IMR-90 (cell line): ENCODE measurements around the gene PRMT2. TPM values are rescaled to one million over a fixed set of nuclear protein-coding genes. Genes with fewer than 3 reads are reported as not detected.
A peak's percentile ranks its signal among the peaks of the same experiment; 100 is the strongest.
"Not testable (repeated sequence)": the region's sequence is repeated elsewhere in the genome, so short reads cannot be mapped to it uniquely, and the experiment has no call there.

Experiments used
- ATAC-seq: fragments of 200-7000 bp; cut with Tn5 transposase; 2 replicates; pipeline ENCODE4 v1.9.1; 2020; ENCODE audit warnings: low read depth, mild to moderate bottlenecking, moderate library complexity
- BruUV-seq: library from RNA; stranded (reverse); fragments of 400-500 nt; replicated peaks from 2 replicates; lab custom pipeline; 2021; lab: Mats Ljungman, UMichigan
- CTCF ChIA-PET: fragments of 300-600 bp; formaldehyde crosslinking; extraction: SDS; loops from one replicate; lab custom pipeline; 2021; ENCODE audit warnings: antibody characterized with exemption; lab: Yijun Ruan, JAX
- POLR2A ChIA-PET: fragments of 300-600 bp; sonication (Branson Sonifier 250); formaldehyde crosslinking; loops from one replicate; lab custom pipeline; 2022; ENCODE audit warnings: antibody characterized with exemption; ENCODE audit not compliant: unreplicated experiment; lab: Charles Lee
- DNase-seq: peaks from one replicate; pipeline ENCODE4 v3.0.0; 2013
- H2AFZ ChIP-seq: replicated peaks from 2 replicates; pipeline ENCODE3; 2013; ENCODE audit warnings: low read length, mild to moderate bottlenecking; ENCODE audit not compliant: poor library complexity
- H2AK5ac ChIP-seq: 2 replicates; pipeline ENCODE4 v1.6.1; 2013; ENCODE audit warnings: low read depth, low read length, inconsistent platforms
- H2AK9ac ChIP-seq: replicated peaks from 2 replicates; pipeline ENCODE3; 2013; ENCODE audit warnings: mild to moderate bottlenecking, low read depth, low read length, moderate library complexity; ENCODE audit not compliant: poor library complexity
- H2BK120ac ChIP-seq: 2 replicates; pipeline ENCODE4 v1.6.1; 2013; ENCODE audit warnings: low read depth, low read length, inconsistent platforms
- H2BK15ac ChIP-seq: 3 replicates; pipeline ENCODE4 v1.6.1; 2013; ENCODE audit warnings: low read depth, low read length, inconsistent platforms
- H2BK20ac ChIP-seq: 2 replicates; pipeline ENCODE4 v1.6.1; 2013; ENCODE audit warnings: low read depth, mild to moderate bottlenecking, inconsistent platforms, low read length, moderate library complexity
- H2BK5ac ChIP-seq: 2 replicates; pipeline ENCODE4 v1.6.1; 2013; ENCODE audit warnings: mild to moderate bottlenecking, low read depth, low read length, inconsistent platforms; ENCODE audit not compliant: poor library complexity, severe bottlenecking
- H3K14ac ChIP-seq: replicated peaks from 2 replicates; pipeline ENCODE4 v1.6.1; 2013; ENCODE audit warnings: low read depth, low read length, inconsistent platforms
- H3K18ac ChIP-seq: 2 replicates; pipeline ENCODE4 v1.6.1; 2013; ENCODE audit warnings: low read depth, low read length, control low read depth
- H3K23ac ChIP-seq: 2 replicates; pipeline ENCODE4 v1.6.1; 2013; ENCODE audit warnings: low read depth, low read length, inconsistent platforms
- H3K27ac ChIP-seq: 2 replicates; pipeline ENCODE4 v1.5.1; 2013; ENCODE audit warnings: mild to moderate bottlenecking, control low read depth, low read length; ENCODE audit not compliant: insufficient read depth
- H3K27me3 ChIP-seq: 2 replicates; pipeline ENCODE4 v1.6.1; 2013; ENCODE audit warnings: low read length; ENCODE audit not compliant: control insufficient read depth, insufficient read depth
- H3K36me3 ChIP-seq: 2 replicates; pipeline ENCODE4 v1.6.1; 2013; ENCODE audit warnings: low read length, mixed read lengths; ENCODE audit not compliant: control insufficient read depth, insufficient read depth
- H3K4ac ChIP-seq: 2 replicates; pipeline ENCODE4 v1.6.1; 2013; ENCODE audit warnings: low read depth, low read length, inconsistent platforms
- H3K4me1 ChIP-seq: 2 replicates; pipeline ENCODE4 v1.6.1; 2013; ENCODE audit warnings: low read length, mixed read lengths; ENCODE audit not compliant: control insufficient read depth, insufficient read depth
- H3K4me2 ChIP-seq: 2 replicates; pipeline ENCODE4 v1.6.1; 2013; ENCODE audit warnings: low read depth, mild to moderate bottlenecking, control low read depth, low read length, moderate library complexity
- H3K4me3 ChIP-seq: 2 replicates; pipeline ENCODE4 v1.5.1; 2013; ENCODE audit warnings: low read depth, mild to moderate bottlenecking, control low read depth, low read length, moderate library complexity; ENCODE audit not compliant: insufficient read depth
- H3K56ac ChIP-seq: 2 replicates; pipeline ENCODE4 v1.6.1; 2013; ENCODE audit warnings: low read length, inconsistent platforms; ENCODE audit not compliant: insufficient read depth; ENCODE audit errors: extremely low read depth
- H3K79me1 ChIP-seq, 2 experiments: 2 replicates each; pipeline ENCODE4 v1.6.1; 2013; ENCODE audit warnings: low read length in 2 of 2, inconsistent platforms in 1 of 2, low read depth in 1 of 2
- H3K9ac ChIP-seq: 2 replicates; pipeline ENCODE4 v1.6.1; 2013; ENCODE audit warnings: low read depth, low read length, control low read depth
- H3K9me1 ChIP-seq: 2 replicates; pipeline ENCODE4 v1.6.1; 2013; ENCODE audit warnings: low read length, inconsistent platforms; ENCODE audit not compliant: insufficient read depth
- H3K9me3 ChIP-seq: 2 replicates; pipeline ENCODE4 v1.6.1; 2013; ENCODE audit warnings: low read length; ENCODE audit not compliant: control insufficient read depth, insufficient read depth
- H4K20me1 ChIP-seq: 2 replicates; pipeline ENCODE4 v1.6.1; 2013; ENCODE audit warnings: low read length, inconsistent platforms; ENCODE audit not compliant: insufficient read depth
- H4K5ac ChIP-seq: 2 replicates; pipeline ENCODE4 v1.6.1; 2013; ENCODE audit warnings: mild to moderate bottlenecking, low read depth, low read length, control low read depth
- H4K8ac ChIP-seq, 2 experiments: 2 replicates each; pipeline ENCODE4 v1.6.1; 2013; ENCODE audit warnings: low read depth in 2 of 2, low read length in 2 of 2, control low read depth in 1 of 2, inconsistent platforms in 1 of 2
- H4K91ac ChIP-seq: 2 replicates; pipeline ENCODE4 v1.6.1; 2013; ENCODE audit warnings: low read depth, low read length, inconsistent platforms; ENCODE audit not compliant: insufficient read depth
- MAFK ChIP-seq: IDR thresholded peaks from 2 replicates; pipeline ENCODE4 v1.6.1; 2012; ENCODE audit warnings: low read depth, low read length, improper control_type of control experiment
- RFX5 ChIP-seq: IDR thresholded peaks from 2 replicates; pipeline ENCODE4 v1.8.0; 2012; ENCODE audit warnings: low read depth, mild to moderate bottlenecking, low read length, moderate library complexity
- WGBS, 2 experiments: methylation state at CpG; one replicate each; pipeline versions ENCODE4 v1.1.5 to v1.1.7; 2013; ENCODE audit warnings: missing lambda C conversion rate in 2 of 2; ENCODE audit not compliant: insufficient read length in 1 of 2; ENCODE audit errors: extremely low coverage in 2 of 2; 5-methylcytosine and 5-hydroxymethylcytosine counted together
- dilution Hi-C: fragments of 300-500 bp; cut with HindIII; formaldehyde crosslinking; loops from one replicate; pipeline ENCODE4 v1.14.3; 2018; ENCODE audit warnings: low sequenced_read_pairs; ENCODE audit not compliant: unreplicated experiment
- in situ Hi-C: fragments of 300-500 bp; cut with MboI; formaldehyde crosslinking; loops from 3 replicates; pipeline ENCODE4 v1.14.3; 2019; ENCODE audit warnings: low sequenced_read_pairs, inconsistent platforms, mixed read lengths
- intact Hi-C: fragments of 100-400 bp; cut with micrococcal nuclease; formaldehyde crosslinking; loops from 2 replicates; pipeline ENCODE4 v1.10.0; 2022
- polyA plus RNA-seq, 3 experiments: library from polyadenylated mRNA; depleted of rRNA; stranded (reverse); fragments of >200 nt; gene quantifications; 2 replicates each; pipeline ENCODE4 v1.2.3, GENCODE V29; 2012; ENCODE audit warnings: low replicate concordance in 1 of 3
- total RNA-seq: library from RNA; depleted of rRNA; stranded (reverse); fragments of >200 nt; gene quantifications from 2 replicates; pipeline ENCODE4 v1.2.3, GENCODE V29; 2012

Gene PRMT2
- total and polyA plus RNA-seq, 2 of the 4 experiments (the other 2 are of a cell fraction): 126 to 159 TPM

- peak overlapping the region; percentile 11; the same call in 1 of the 2 replicates for H4K5ac ChIP-seq
- POLR2A ChIA-PET: no interaction called here
- intact Hi-C loops: no loop called here
Observed at GRCh38 chr21:46668381-46668780, 32.9 kb downstream of the PRMT2 start.

GRCh38 chr21:46668904-46669303 is 33.4 kb downstream of the PRMT2 start:
- H4K5ac ChIP-seq, intact Hi-C loops, POLR2A ChIA-PET, H2AK9ac ChIP-seq, H4K8ac ChIP-seq, in situ Hi-C loops, H3K36me3 ChIP-seq, H4K20me1 ChIP-seq, H3K79me1 ChIP-seq, H2AFZ ChIP-seq, H3K27ac ChIP-seq, H3K27me3 ChIP-seq, dilution Hi-C loops, H3K9me3 ChIP-seq, H3K4me2 ChIP-seq, H2BK15ac ChIP-seq, H3K23ac ChIP-seq, H3K4ac ChIP-seq, H3K4me1 ChIP-seq, H2BK5ac ChIP-seq, H3K56ac ChIP-seq, H4K91ac ChIP-seq, H3K14ac ChIP-seq, H3K9ac ChIP-seq, H2BK120ac ChIP-seq, H3K9me1 ChIP-seq, H3K4me3 ChIP-seq, H2AK5ac ChIP-seq, ATAC-seq, CTCF ChIA-PET, BruUV-seq, DNase-seq, H2BK20ac ChIP-seq, H3K18ac ChIP-seq: not testable (repeated sequence)
- no CpG with 5 or more reads among the region's 5 CpGs for WGBS, 2 experiments

More at GRCh38 chr21:46668381-46668780, 32.9 kb downstream of the PRMT2 start:
- peak overlapping the region; percentile 2; the same call in 1 of the 2 replicates for H3K9ac ChIP-seq
- no peak overlapping the region for H2BK20ac ChIP-seq
- H3K79me1 ChIP-seq: no peaks in the 10 kb centered on the region; a peak in 1 of 4 replicates
- no TSS peak for BruUV-seq
- no peaks in the 10 kb centered on the region for H4K20me1 ChIP-seq
- H4K8ac ChIP-seq: peak overlapping the region; percentile 76 to 86; a peak in 3 of 4 replicates
- H3K4me2 ChIP-seq: peak overlapping the region; percentile 85
- H3K9me1 ChIP-seq: 0 out of 2 replicates have a peak, but pooled peaks cover 4% of the 10 kb centered on the region
- peak overlapping the region; percentile 37; the same call in 1 of the 2 replicates for H3K4ac ChIP-seq
- H3K23ac ChIP-seq: no peak overlapping the region
- H3K18ac ChIP-seq: no peak overlapping the region
- peaks cover 10% of the 10 kb centered on the region for H3K27me3 ChIP-seq
- DNase-seq: no peak
- H4K91ac ChIP-seq: 0 out of 2 replicates have a peak overlapping the region, but pooled peaks have one; percentile 46
- H3K4me1 ChIP-seq: no peaks in the 10 kb centered on the region
- peaks cover 13% of the 10 kb centered on the region for H3K36me3 ChIP-seq
- no peak overlapping the region; the same call in 1 of the 2 replicates for H2AK5ac ChIP-seq
- no peak overlapping the region for H2BK15ac ChIP-seq
- CTCF ChIA-PET: no interaction called here
- H3K56ac ChIP-seq: no peak overlapping the region
- no peak overlapping the region for H2BK5ac ChIP-seq
- WGBS, 2 experiments: no CpG with 5 or more reads among the region's 2 CpGs
- no peak overlapping the region for H2BK120ac ChIP-seq
- H2AFZ ChIP-seq: peak overlapping the region; percentile 87
- ATAC-seq: no peak
- dilution Hi-C loops (no loop called here), in situ Hi-C loops (no loop called here)
- H3K27ac ChIP-seq: no peak overlapping the region
- H2AK9ac ChIP-seq: no peak overlapping the region
- H3K14ac ChIP-seq: no peak overlapping the region
- no peaks in the 10 kb centered on the region for H3K9me3 ChIP-seq
- no peak overlapping the region for H3K4me3 ChIP-seq
- TF ChIP-seq RFX5 (no peak), MAFK (peak; percentile 70)
